K562 (cell line): Measurements from ENCODE around the gene PATL1. TPM values are rescaled to one million over a fixed set of nuclear protein-coding genes. Genes with fewer than 3 reads are reported as not detected.

Experiments
- ATAC-seq: fragments of 200-7000 bp; cut with Tn5 transposase; 3 replicates; pipeline ENCODE4 v1.9.1; 2020; ENCODE audit warnings: moderate library complexity
- BruUV-seq: library from RNA; stranded (reverse); fragments of 400-500 nt; replicated peaks from 2 replicates; lab custom pipeline; 2021; lab: Mats Ljungman, UMichigan
- CTCF ChIA-PET: fragments of 300-600 bp; formaldehyde crosslinking; extraction: SDS; loops from one replicate; lab custom pipeline; 2021; ENCODE audit warnings: low intra/inter-chr PET ratio; lab: Yijun Ruan, JAX
- POLR2A ChIA-PET: fragments of 300-600, 350-650 bp; sonication (Branson Sonifier 250); formaldehyde crosslinking; extraction: SDS; loops from one replicate; lab custom pipeline; 2021; ENCODE audit warnings: antibody characterized with exemption, inconsistent platforms; lab: Yijun Ruan, JAX
- DNase-seq, 4 experiments: peaks; one replicate each; pipeline versions ENCODE4 v3.0.0 to v3.0.0-alpha.2; 2011 to 2018; ENCODE audit warnings: low spot score in 3 of 4, mixed read lengths in 3 of 4; ENCODE audit errors: extremely low read depth in 1 of 4
- FAIRE-seq: peaks from 2 replicates; lab custom pipeline; 2011; peaks lifted over from hg19 to GRCh38; lab: Jason Lieb, UNC
- H2AFZ ChIP-seq: 2 replicates; pipeline ENCODE4 v1.6.0; 2011; ENCODE audit warnings: low read depth, low read length, control low read depth, inconsistent platforms
- H3K27ac ChIP-seq: fragments of 200-600 bp; 3 replicates; pipeline ENCODE4 v1.8.0; 2011; ENCODE audit warnings: low read depth, mild to moderate bottlenecking, control low read depth, inconsistent platforms, low read length, moderate library complexity, mixed read lengths; ENCODE audit errors: extremely low read depth
- H3K27me3 ChIP-seq, 2 experiments: fragments of 300-600 bp in 1 of 2; 2 replicates in 1 of 2; 3 replicates in 1 of 2; pipeline versions ENCODE4 v1.6.0 to v1.8.0; 2011; ENCODE audit warnings: inconsistent platforms in 2 of 2, low read length in 2 of 2, mild to moderate bottlenecking in 1 of 2, mixed read lengths in 1 of 2, moderate library complexity in 1 of 2; ENCODE audit not compliant: control insufficient read depth in 2 of 2, insufficient read depth in 2 of 2
- H3K36me3 ChIP-seq: fragments of 300-600 bp; 3 replicates; pipeline ENCODE4 v1.8.0; 2011; ENCODE audit warnings: mild to moderate bottlenecking, low read length, inconsistent platforms; ENCODE audit not compliant: control insufficient read depth, insufficient read depth
- H3K4me1 ChIP-seq, 2 experiments: fragments of 200-600 bp in 1 of 2; replicated peaks in 1 of 2; 2 replicates in 1 of 2; 3 replicates in 1 of 2; pipeline versions ENCODE4 v1.5.1 to v1.8.0; 2011; ENCODE audit warnings: inconsistent platforms in 2 of 2, low read length in 2 of 2, mild to moderate bottlenecking in 1 of 2, mixed read lengths in 1 of 2, moderate library complexity in 1 of 2; ENCODE audit not compliant: control insufficient read depth in 2 of 2, insufficient read depth in 2 of 2
- H3K4me2 ChIP-seq: 2 replicates; pipeline ENCODE4 v1.6.1; 2011; ENCODE audit warnings: low read length, control low read depth, inconsistent platforms, mixed read lengths; ENCODE audit not compliant: insufficient read depth
- H3K4me3 ChIP-seq: fragments of 200-600 bp; sonication (generic), shearing (Covaris generic); 2 replicates; pipeline ENCODE4 v1.5.1; 2016; ENCODE audit warnings: control low read depth, inconsistent platforms
- H3K79me2 ChIP-seq: fragments of 200-600 bp; 3 replicates; pipeline ENCODE4 v1.8.0; 2011; ENCODE audit warnings: low read length, inconsistent platforms; ENCODE audit not compliant: control insufficient read depth, insufficient read depth
- H3K9ac ChIP-seq, 2 experiments: 2 replicates each; pipeline versions ENCODE4 v1.6.0 to v1.6.1; 2011; ENCODE audit warnings: low read depth in 2 of 2, low read length in 2 of 2, control low read depth in 1 of 2, inconsistent platforms in 1 of 2, mild to moderate bottlenecking in 1 of 2, mixed read lengths in 1 of 2; ENCODE audit not compliant: insufficient read depth in 1 of 2
- H3K9me1 ChIP-seq: one replicate; pipeline ENCODE4 v1.6.0; 2011; ENCODE audit warnings: inconsistent platforms, mild to moderate bottlenecking, low read length, moderate library complexity; ENCODE audit not compliant: control insufficient read depth, insufficient read depth
- H3K9me3 ChIP-seq: replicated peaks from 2 replicates; pipeline ENCODE4 v1.5.1; 2011; ENCODE audit warnings: low read depth, low read length, inconsistent platforms; ENCODE audit not compliant: control insufficient read depth, insufficient read depth
- H4K20me1 ChIP-seq: replicated peaks from 2 replicates; pipeline ENCODE4 v1.6.1; 2011; ENCODE audit warnings: low read length, inconsistent platforms, mixed read lengths; ENCODE audit not compliant: control insufficient read depth, insufficient read depth
- EHMT2 ChIP-seq: fragments of 450-650 bp; IDR thresholded peaks from 2 replicates; pipeline ENCODE4 v1.6.1; 2018; ENCODE audit warnings: antibody characterized with exemption
- ETV5 ChIP-seq: sonication (generic); formaldehyde crosslinking; IDR thresholded peaks from 2 replicates; pipeline ENCODE4 v1.4.0; 2020; ENCODE audit warnings: low read depth, mild to moderate bottlenecking, missing genetic modification reagents
- RB1 ChIP-seq: fragments of 450-650 bp; IDR thresholded peaks from 2 replicates; pipeline ENCODE4 v1.6.1; 2017; ENCODE audit warnings: low read depth, mild to moderate bottlenecking
- RBBP5 ChIP-seq: fragments of 200-600 bp; sonication (generic); IDR thresholded peaks from 2 replicates; pipeline ENCODE4 v1.6.1; 2012; ENCODE audit warnings: borderline replicate concordance, mild to moderate bottlenecking, low read length, control low read depth, inconsistent platforms; ENCODE audit not compliant: insufficient read depth, poor library complexity, severe bottlenecking
- SRSF3 ChIP-seq: fragments of 200-400 bp; formaldehyde crosslinking; IDR thresholded peaks from 2 replicates; pipeline ENCODE4 v1.6.1; 2016; ENCODE audit warnings: mild to moderate bottlenecking, low read length, moderate library complexity; ENCODE audit not compliant: insufficient read depth
- WGBS: fragments of 100-300 bp; shearing (Covaris generic); methylation state at CpG from one replicate; pipeline ENCODE4 v1.1.6; 2016; ENCODE audit warnings: low coverage, mixed read lengths; ENCODE audit not compliant: insufficient coverage; ENCODE audit errors: missing lambda C conversion rate; 5-methylcytosine and 5-hydroxymethylcytosine counted together
- in situ Hi-C: fragments of 300-500 bp; cut with MboI; formaldehyde crosslinking; loops from 4 replicates; pipeline ENCODE4 v1.15.0; 2018; ENCODE audit warnings: inconsistent platforms, mixed read lengths
- intact Hi-C: fragments of 100-400 bp; cut with micrococcal nuclease; formaldehyde crosslinking; loops from 2 replicates; pipeline ENCODE4 v1.14.2; 2022
- polyA plus RNA-seq, 8 experiments: library from polyadenylated mRNA; depleted of rRNA in 4 of 8; stranded (reverse) in 5 of 8; unstranded in 3 of 8; fragments of >200 nt; fragmentation: Nextera tagmentation in 2 of 8; fragmentation: Illumina TruSeq in 1 of 8; extraction: Ambion mirVana in 2 of 8; extraction: Trizol in 1 of 8; gene quantifications; 2 replicates each; pipeline versions ENCODE4 v1.2.1 to v1.2.3, GENCODE V29; 2011 to 2014; ENCODE audit warnings: inconsistent platforms in 1 of 8, missing spikeins in 1 of 8
- total RNA-seq, 7 experiments: library from RNA; depleted of rRNA in 6 of 7; stranded (reverse); fragments of >200 nt in 6 of 7; fragmentation: Illumina TruSeq in 2 of 7; extraction: Trizol in 2 of 7; gene quantifications; 2 replicates each; pipeline versions ENCODE4 v1.2.1 to v1.2.3, GENCODE V29; 2011 to 2021; ENCODE audit warnings: low replicate concordance in 1 of 7
- TF ChIP-seq, protein P1 (sequence below), 2 experiments: fragments of 450-650 bp; IDR thresholded peaks; 2 replicates each; pipeline ENCODE4 v1.6.1; 2018; ENCODE audit warnings: mild to moderate bottlenecking in 2 of 2, low read depth in 1 of 2; ENCODE audit not compliant: partially characterized antibody in 2 of 2
- TF ChIP-seq, protein P2 (sequence below): fragments of 250-450 bp; sonication (Bioruptor Pico); IDR thresholded peaks from 2 replicates; pipeline ENCODE4 v1.8.0; 2021; ENCODE audit warnings: moderate library complexity, mild to moderate bottlenecking, inconsistent platforms
- TF ChIP-seq, protein P3 (sequence below), 2 experiments: fragments of 450-650 bp; IDR thresholded peaks; 2 replicates each; pipeline ENCODE4 v1.6.1; 2016

Gene PATL1
- total and polyA plus RNA-seq, 9 of the 15 experiments (the other 6 are each of a cell fraction or from before 2014, with no cell fraction given) = 3.2 to 48.0 (median 16.4) TPM

DNA sequence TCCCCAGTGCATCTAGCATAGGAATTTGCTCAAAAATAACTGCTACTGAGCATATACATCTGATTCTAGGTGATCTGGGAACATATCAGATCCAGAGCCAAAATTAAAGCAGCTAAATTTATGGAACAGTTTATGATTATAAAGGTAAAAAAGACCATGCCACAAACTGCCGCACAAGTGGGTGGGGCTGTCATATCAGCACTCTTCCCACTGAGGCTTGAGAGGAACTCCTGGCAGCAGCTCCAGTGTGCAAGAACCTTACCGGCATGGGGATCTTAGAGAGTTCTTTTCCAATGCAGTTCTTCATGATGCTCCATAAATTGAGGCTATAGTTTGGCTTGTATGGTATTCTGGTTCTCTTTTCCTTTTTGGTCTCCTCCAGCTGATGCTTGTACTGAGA lies 68.6 kb downstream of the PATL1 start:
- H3K4me2 ChIP-seq = no peak overlapping the region
- H3K27me3 ChIP-seq = no peaks in the 10 kb centered on the region
- FAIRE-seq (no peak), ATAC-seq (no peak), DNase-seq (no peak)
- H3K9ac ChIP-seq = no peak overlapping the region
- H3K27ac ChIP-seq = no peak overlapping the region
- H3K9me1 ChIP-seq = no peaks in the 10 kb centered on the region
- BruUV-seq = no TSS peak
- no peak overlapping the region for H2AFZ ChIP-seq
- peaks cover 96% of the 10 kb centered on the region for H3K36me3 ChIP-seq
- in situ Hi-C loops = no loop called here
- H4K20me1 ChIP-seq = no peaks in the 10 kb centered on the region
- ChIA-PET CTCF (no interaction called here), POLR2A (interaction anchor here (1.1 to 1.4 kb wide), 2 partner anchors 8 to 11 kb away, joined by 3 to 5 read pairs; no protein-coding TSS in a partner anchor)
- no peaks in the 10 kb centered on the region for H3K4me1 ChIP-seq
- peaks cover 4% of the 10 kb centered on the region; the same call in 1 of the 3 replicates for H3K79me2 ChIP-seq
- H3K4me3 ChIP-seq = no peak overlapping the region
- 71% methylated on average over 2 of the region's 2 CpGs for WGBS
- no peak for TF ChIP-seq EHMT2
- no peak for TF ChIP-seq RB1
- TF ChIP-seq ETV5 (CRISPR knock-in tag) = no peak
- no peak for TF ChIP-seq SRSF3
- TF ChIP-seq, protein P1, sequence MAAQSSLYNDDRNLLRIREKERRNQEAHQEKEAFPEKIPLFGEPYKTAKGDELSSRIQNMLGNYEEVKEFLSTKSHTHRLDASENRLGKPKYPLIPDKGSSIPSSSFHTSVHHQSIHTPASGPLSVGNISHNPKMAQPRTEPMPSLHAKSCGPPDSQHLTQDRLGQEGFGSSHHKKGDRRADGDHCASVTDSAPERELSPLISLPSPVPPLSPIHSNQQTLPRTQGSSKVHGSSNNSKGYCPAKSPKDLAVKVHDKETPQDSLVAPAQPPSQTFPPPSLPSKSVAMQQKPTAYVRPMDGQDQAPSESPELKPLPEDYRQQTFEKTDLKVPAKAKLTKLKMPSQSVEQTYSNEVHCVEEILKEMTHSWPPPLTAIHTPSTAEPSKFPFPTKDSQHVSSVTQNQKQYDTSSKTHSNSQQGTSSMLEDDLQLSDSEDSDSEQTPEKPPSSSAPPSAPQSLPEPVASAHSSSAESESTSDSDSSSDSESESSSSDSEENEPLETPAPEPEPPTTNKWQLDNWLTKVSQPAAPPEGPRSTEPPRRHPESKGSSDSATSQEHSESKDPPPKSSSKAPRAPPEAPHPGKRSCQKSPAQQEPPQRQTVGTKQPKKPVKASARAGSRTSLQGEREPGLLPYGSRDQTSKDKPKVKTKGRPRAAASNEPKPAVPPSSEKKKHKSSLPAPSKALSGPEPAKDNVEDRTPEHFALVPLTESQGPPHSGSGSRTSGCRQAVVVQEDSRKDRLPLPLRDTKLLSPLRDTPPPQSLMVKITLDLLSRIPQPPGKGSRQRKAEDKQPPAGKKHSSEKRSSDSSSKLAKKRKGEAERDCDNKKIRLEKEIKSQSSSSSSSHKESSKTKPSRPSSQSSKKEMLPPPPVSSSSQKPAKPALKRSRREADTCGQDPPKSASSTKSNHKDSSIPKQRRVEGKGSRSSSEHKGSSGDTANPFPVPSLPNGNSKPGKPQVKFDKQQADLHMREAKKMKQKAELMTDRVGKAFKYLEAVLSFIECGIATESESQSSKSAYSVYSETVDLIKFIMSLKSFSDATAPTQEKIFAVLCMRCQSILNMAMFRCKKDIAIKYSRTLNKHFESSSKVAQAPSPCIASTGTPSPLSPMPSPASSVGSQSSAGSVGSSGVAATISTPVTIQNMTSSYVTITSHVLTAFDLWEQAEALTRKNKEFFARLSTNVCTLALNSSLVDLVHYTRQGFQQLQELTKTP (IDR thresholded peaks at IDR 0.05; ENCODE audit: low read depth in 1 of 2, partially characterized antibody in 2 of 2) = no peak
- TF ChIP-seq, protein P2, sequence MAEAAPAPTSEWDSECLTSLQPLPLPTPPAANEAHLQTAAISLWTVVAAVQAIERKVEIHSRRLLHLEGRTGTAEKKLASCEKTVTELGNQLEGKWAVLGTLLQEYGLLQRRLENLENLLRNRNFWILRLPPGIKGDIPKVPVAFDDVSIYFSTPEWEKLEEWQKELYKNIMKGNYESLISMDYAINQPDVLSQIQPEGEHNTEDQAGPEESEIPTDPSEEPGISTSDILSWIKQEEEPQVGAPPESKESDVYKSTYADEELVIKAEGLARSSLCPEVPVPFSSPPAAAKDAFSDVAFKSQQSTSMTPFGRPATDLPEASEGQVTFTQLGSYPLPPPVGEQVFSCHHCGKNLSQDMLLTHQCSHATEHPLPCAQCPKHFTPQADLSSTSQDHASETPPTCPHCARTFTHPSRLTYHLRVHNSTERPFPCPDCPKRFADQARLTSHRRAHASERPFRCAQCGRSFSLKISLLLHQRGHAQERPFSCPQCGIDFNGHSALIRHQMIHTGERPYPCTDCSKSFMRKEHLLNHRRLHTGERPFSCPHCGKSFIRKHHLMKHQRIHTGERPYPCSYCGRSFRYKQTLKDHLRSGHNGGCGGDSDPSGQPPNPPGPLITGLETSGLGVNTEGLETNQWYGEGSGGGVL = no peak
- TF ChIP-seq RBBP5 = no peak
- TF ChIP-seq, protein P3, sequence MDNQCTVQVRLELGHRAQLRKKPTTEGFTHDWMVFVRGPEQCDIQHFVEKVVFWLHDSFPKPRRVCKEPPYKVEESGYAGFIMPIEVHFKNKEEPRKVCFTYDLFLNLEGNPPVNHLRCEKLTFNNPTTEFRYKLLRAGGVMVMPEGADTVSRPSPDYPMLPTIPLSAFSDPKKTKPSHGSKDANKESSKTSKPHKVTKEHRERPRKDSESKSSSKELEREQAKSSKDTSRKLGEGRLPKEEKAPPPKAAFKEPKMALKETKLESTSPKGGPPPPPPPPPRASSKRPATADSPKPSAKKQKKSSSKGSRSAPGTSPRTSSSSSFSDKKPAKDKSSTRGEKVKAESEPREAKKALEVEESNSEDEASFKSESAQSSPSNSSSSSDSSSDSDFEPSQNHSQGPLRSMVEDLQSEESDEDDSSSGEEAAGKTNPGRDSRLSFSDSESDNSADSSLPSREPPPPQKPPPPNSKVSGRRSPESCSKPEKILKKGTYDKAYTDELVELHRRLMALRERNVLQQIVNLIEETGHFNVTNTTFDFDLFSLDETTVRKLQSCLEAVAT (IDR thresholded peaks at IDR 0.05) = no peak
- TF ChIP-seq, all 486 proteins: peak for 0
- no peaks in the 10 kb centered on the region for H3K9me3 ChIP-seq
- intact Hi-C loops = no loop called here
